Suprapubic skin (tissue), 4 donors: ENCODE data around the gene PLK4.

Source experiments
- CTCF ChIP-seq, 2 donors: fragments of 200-600 bp in 1 of 2; fragments of 450-650 bp in 1 of 2; sonication (generic) in 1 of 2; IDR thresholded peaks; one replicate each; pipeline ENCODE4 v1.5.1; 2016 to 2019; ENCODE audit warnings: antibody characterized with exemption in 2 of 2, mild to moderate bottlenecking in 1 of 2, moderate library complexity in 1 of 2
- EP300 ChIP-seq: sonication (generic); formaldehyde crosslinking; IDR thresholded peaks from one replicate; pipeline ENCODE4 v1.6.1; 2017; ENCODE audit warnings: antibody characterized with exemption
- POLR2A ChIP-seq, 2 donors: fragments of 450-650 bp; IDR thresholded peaks; one replicate each; pipeline ENCODE4 v1.6.1; 2017; ENCODE audit warnings: antibody characterized with exemption in 2 of 2, mild to moderate bottlenecking in 2 of 2, moderate library complexity in 2 of 2
- POLR2AphosphoS5 ChIP-seq, 3 donors: sonication (generic); formaldehyde crosslinking; IDR thresholded peaks; one replicate each; pipeline ENCODE4 v1.6.1; 2017; ENCODE audit warnings: antibody characterized with exemption in 3 of 3

- TF ChIP-seq POLR2AphosphoS5 (IDR thresholded peaks at IDR 0.05) (no peak), POLR2A (IDR thresholded peaks at IDR 0.05) (no peak), CTCF (IDR thresholded peaks at IDR 0.05) (no peak), EP300 (no peak)
These were observed 36.5 kb downstream of the PLK4 start for GRCh38 chr4:127917151-127917550.
